ENCODE data around the gene MYPN.
"Not testable (repeated sequence)": the region's sequence is repeated elsewhere in the genome, so short reads cannot be mapped to it uniquely, and the experiment has no call there.

Gene MYPN

DNA sequence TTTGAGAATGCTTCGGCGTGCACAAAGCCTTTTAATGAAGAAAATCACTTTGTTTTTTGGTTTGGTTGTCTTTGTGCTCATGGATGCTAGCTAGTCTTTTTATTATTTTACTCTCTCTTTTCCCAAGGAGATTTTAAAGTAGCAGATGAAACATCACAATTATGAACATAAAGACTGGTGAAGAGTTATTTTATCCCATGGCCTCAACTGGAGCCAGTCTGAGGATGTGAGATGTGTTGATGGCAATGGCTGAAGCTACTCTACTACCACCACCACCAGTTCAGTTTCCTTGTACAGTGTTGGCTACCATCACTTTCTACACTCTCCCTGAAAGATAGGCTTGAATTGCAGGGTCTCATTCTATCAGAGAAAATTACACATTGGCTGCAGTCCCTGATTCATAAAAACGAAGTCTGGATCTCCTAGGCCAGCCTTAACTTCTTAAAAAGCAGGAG, 33.7 kb upstream of the MYPN start:
- DNase-seq (ENCODE audit: low spot score): no peak
- H3K4me3 ChIP-seq: peak overlapping the region; percentile 97
- H3K27ac ChIP-seq: peak overlapping the region; percentile 99
- TF ChIP-seq, protein P1, sequence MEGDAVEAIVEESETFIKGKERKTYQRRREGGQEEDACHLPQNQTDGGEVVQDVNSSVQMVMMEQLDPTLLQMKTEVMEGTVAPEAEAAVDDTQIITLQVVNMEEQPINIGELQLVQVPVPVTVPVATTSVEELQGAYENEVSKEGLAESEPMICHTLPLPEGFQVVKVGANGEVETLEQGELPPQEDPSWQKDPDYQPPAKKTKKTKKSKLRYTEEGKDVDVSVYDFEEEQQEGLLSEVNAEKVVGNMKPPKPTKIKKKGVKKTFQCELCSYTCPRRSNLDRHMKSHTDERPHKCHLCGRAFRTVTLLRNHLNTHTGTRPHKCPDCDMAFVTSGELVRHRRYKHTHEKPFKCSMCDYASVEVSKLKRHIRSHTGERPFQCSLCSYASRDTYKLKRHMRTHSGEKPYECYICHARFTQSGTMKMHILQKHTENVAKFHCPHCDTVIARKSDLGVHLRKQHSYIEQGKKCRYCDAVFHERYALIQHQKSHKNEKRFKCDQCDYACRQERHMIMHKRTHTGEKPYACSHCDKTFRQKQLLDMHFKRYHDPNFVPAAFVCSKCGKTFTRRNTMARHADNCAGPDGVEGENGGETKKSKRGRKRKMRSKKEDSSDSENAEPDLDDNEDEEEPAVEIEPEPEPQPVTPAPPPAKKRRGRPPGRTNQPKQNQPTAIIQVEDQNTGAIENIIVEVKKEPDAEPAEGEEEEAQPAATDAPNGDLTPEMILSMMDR (IDR thresholded peaks at IDR 0.05): no peak

DNA sequence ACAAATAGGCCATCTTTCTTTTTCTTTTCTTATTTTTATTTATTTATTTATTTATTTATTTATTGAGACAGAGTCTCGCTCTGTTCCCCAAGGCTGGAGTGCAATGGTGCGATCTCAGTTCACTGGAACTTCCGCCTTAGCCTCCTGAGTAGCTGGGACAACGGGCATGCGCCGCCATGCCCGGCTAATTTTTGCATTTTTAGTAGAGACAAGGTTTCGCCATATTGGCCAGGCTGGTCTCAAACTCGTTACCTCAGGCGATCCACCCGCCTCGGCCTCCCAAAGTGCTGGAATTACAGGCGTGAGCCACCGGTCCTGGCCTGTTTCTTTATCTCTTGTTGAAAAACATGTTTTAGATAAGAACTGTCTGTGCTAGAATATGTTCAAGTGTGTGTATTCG, 33.2 kb upstream of the MYPN start:
- not testable (repeated sequence) for DNase-seq (ENCODE audit: low spot score); H3K27ac ChIP-seq; H3K4me3 ChIP-seq

DNA sequence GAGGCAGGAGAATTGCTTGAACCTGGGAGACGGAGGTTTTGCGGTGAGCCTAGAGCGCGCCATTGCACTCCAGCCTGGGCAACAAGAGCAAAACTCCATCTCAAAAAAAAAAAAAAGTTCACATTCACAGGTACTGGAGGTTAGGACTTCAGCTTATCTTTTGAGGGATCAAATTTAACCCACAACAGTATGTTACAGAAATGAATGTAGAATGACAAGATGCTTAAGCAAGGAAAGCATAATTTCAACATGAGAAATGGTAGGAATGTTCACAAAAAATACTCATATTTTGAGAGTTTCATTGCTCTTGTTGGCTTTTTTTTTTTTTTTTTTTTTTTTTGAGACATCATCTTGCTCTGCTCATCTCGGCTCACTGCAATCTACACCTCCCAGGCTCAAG, 32.3 kb upstream of the MYPN start:
- DNase-seq (ENCODE audit: low spot score): no peak
- TF ChIP-seq, protein P1 (IDR thresholded peaks at IDR 0.05): no peak
- Histone ChIP-seq H3K4me3 (no peak overlapping the region), H3K27ac (no peak overlapping the region)

DNA sequence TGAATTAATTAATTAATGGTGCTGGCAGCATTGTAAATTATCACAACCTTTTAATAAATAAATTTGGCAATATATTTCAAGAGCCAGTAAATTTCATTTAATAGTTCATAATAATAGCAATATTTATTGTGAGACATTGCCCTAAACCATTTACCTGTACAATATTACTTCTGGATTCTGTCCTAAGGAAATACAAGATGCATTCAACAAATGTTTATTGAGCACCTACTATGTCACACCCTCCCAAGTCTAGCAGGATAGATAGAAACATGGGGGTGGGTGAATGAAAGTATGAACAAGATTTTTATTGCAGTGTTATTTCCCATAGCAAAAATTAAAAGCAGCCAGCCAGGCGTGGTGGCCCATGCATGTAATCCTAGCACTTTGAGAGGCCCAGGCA, 29.9 kb upstream of the MYPN start:
- TF ChIP-seq, protein P1 (IDR thresholded peaks at IDR 0.05): no peak
- no peak overlapping the region for H3K4me3 ChIP-seq
- DNase-seq (ENCODE audit: low spot score): no peak
- no peak overlapping the region for H3K27ac ChIP-seq

DNA sequence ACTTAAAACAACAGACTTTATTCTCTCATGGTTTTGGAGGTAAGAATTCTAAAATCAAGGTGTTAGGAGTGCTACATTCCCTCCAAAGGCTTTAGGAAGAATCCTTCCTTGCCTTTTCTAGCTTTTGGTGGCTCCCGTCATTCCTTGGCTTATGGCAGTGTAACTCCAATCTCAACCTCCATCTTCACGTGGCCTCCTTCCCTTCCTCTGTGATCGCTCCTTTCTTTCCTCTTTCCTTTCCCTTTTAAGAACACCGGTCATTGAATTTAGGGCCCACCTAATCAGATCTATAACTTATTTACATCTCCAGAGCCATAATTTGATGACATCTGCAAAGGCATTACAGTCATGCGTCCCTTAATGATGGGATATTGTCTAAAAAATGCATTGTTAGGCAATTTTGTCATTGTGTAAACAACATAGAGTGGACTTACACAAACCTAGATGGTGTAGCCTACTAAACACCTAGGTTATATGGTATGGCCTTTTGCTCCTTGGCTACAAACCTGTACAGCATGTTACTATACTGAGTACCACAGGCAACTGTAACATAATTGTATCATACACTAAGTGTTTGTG, 28.3 kb upstream of the MYPN start:
- TF ChIP-seq, protein P1 (IDR thresholded peaks at IDR 0.05): no peak
- Histone ChIP-seq H3K4me3 (no peak overlapping the region), H3K27ac (no peak overlapping the region)
- DNase-seq (ENCODE audit: low spot score): no peak

DNA sequence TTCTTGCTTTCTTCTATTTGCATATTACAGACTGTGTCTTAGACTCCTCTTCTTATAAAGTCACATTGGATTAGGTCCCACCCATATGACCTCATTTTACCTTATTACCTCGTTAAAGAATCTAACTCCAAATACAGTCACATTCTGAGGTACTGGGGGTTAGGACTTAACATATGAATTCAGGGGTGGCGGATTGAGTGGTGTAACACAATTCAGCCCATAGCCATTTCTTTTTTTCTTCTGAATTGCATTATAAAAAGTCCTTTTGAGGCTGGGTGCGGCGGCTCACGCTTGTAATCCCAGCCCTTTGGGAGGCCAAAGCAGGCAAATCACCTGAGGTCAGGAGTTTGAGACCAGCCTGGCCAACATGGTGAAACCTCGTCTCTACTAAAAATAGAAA, 27.4 kb upstream of the MYPN start:
- TF ChIP-seq, protein P1 (IDR thresholded peaks at IDR 0.05): no peak
- Histone ChIP-seq H3K27ac (no peak overlapping the region), H3K4me3 (no peak overlapping the region)
- no peak for DNase-seq (ENCODE audit: low spot score)

DNA sequence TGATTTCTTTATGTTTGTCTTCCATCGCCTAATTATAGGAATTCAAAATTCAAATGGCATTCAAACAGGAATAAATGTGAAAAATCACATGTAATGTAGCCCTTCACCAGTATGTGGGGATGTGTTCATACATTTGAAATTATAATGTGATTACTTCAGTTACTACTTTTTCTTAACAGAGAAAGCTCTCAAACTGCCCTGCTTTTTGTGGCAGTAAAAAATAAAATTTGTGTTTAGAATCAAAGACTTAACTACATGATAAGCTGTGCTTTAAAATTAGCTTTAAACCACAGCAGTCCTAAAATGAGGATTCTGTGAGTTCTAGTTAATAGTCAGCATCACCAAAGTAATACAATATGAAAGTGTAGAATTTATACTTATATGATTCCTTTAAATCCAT, 26.4 kb upstream of the MYPN start:
- TF ChIP-seq, protein P1 (IDR thresholded peaks at IDR 0.05): no peak
- Histone ChIP-seq H3K27ac (no peak overlapping the region), H3K4me3 (no peak overlapping the region)
- DNase-seq (ENCODE audit: low spot score): no peak

DNA sequence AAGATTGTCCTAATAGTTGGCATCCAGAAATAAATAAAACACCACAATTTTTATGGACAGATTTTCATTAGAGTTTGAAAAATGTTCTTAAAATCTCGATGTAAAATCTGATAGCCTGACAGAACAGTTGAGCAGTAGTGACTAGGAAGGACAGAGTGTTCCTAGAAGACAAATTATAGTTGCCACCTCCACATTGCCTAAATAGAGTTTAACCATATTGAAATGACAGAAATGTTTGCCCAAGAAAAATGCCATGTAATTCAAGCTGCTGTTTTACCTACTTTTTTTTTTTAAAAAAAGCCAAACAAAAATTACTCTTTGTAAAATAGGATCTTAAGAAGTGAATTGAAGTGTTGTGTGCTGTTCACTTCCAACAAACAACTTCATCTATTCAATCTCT, 25.3 kb upstream of the MYPN start:
- no peak overlapping the region for H3K4me3 ChIP-seq
- DNase-seq (ENCODE audit: low spot score): no peak
- H3K27ac ChIP-seq: no peak overlapping the region
- TF ChIP-seq, protein P1 (IDR thresholded peaks at IDR 0.05): no peak

All from coronary artery (tissue), 2 donors.